A673 (cell line): Measurements from ENCODE around the gene NPPA. TPM values are rescaled to one million over a fixed set of nuclear protein-coding genes. Genes with fewer than 3 reads are reported as not detected.
"Not testable (repeated sequence)": the region's sequence is repeated elsewhere in the genome, so short reads cannot be mapped to it uniquely, and the experiment has no call there.

ENCODE experiments used
- Bru-seq: library from RNA; stranded (reverse); fragments of 400-500 nt; gene quantifications from one replicate; lab custom pipeline; 2021; lab: Mats Ljungman, UMichigan
- BruChase-seq, 2 experiments: library from RNA; stranded (reverse); fragments of 400-500 nt; gene quantifications; one replicate each; lab custom pipeline; 2021; lab: Mats Ljungman, UMichigan
- BruUV-seq: library from RNA; stranded (reverse); fragments of 400-500 nt; replicated peaks from 2 replicates; lab custom pipeline; 2021; lab: Mats Ljungman, UMichigan
- CTCF ChIA-PET: fragments of 300-600 bp; sonication (Branson Sonifier 250); formaldehyde crosslinking; loops from one replicate; lab custom pipeline; 2022; ENCODE audit warnings: antibody characterized with exemption; lab: Charles Lee
- POLR2A ChIA-PET: fragments of 300-600 bp; sonication (Branson Sonifier 250); formaldehyde crosslinking; loops from one replicate; lab custom pipeline; 2022; ENCODE audit warnings: antibody characterized with exemption; ENCODE audit not compliant: low non-redundant PET; lab: Charles Lee
- DNase-seq: peaks from one replicate; pipeline ENCODE4 v3.0.0-alpha.2; 2015; ENCODE audit warnings: low spot score
- H3K27ac ChIP-seq: fragments of 200-600 bp; sonication (generic); 2 replicates; pipeline ENCODE4 v1.5.1; 2016; ENCODE audit warnings: mixed run types, low read depth, mild to moderate bottlenecking, mixed read lengths, antibody characterized with exemption, low read length; ENCODE audit not compliant: poor library complexity, severe bottlenecking
- H3K27me3 ChIP-seq: fragments of 200-600 bp; sonication (generic); replicated peaks from 2 replicates; pipeline ENCODE4 v1.6.1; 2017; ENCODE audit warnings: mixed run types, low read depth, mild to moderate bottlenecking, mixed read lengths, antibody characterized with exemption, low read length; ENCODE audit not compliant: insufficient read depth, poor library complexity
- H3K36me3 ChIP-seq: fragments of 200-600 bp; sonication (generic); 2 replicates; pipeline ENCODE4 v1.6.1; 2016; ENCODE audit warnings: mixed run types, mild to moderate bottlenecking, mixed read lengths, antibody characterized with exemption, low read length; ENCODE audit not compliant: insufficient read depth, poor library complexity, severe bottlenecking
- H3K4me1 ChIP-seq: fragments of 200-600 bp; sonication (generic); 2 replicates; pipeline ENCODE4 v1.6.1; 2017; ENCODE audit warnings: mixed run types, mild to moderate bottlenecking, mixed read lengths, antibody characterized with exemption, low read length; ENCODE audit not compliant: insufficient read depth, poor library complexity, severe bottlenecking
- H3K4me3 ChIP-seq: fragments of 200-600 bp; sonication (generic); 2 replicates; pipeline ENCODE4 v1.5.1; 2016; ENCODE audit warnings: low read depth, mixed run types, mild to moderate bottlenecking, mixed read lengths, low read length; ENCODE audit not compliant: poor library complexity, severe bottlenecking
- H3K9me3 ChIP-seq: fragments of 200-600 bp; sonication (generic); 2 replicates; pipeline ENCODE4 v1.6.1; 2016; ENCODE audit warnings: mixed run types, low read depth, mild to moderate bottlenecking, mixed read lengths, antibody characterized with exemption, low read length; ENCODE audit not compliant: poor library complexity, severe bottlenecking
- EZH2 ChIP-seq: fragments of 200-600 bp; sonication (generic); IDR thresholded peaks from 2 replicates; pipeline ENCODE4 v1.6.1; 2017; ENCODE audit warnings: borderline replicate concordance, low read depth, mild to moderate bottlenecking, mixed read lengths, antibody characterized with exemption, low read length; ENCODE audit not compliant: poor library complexity, severe bottlenecking
- intact Hi-C: fragments of 100-400 bp; cut with micrococcal nuclease; formaldehyde crosslinking; loops from one replicate; pipeline ENCODE4 v1.10.0; 2022; ENCODE audit not compliant: unreplicated experiment
- long read RNA-seq: library from polyadenylated mRNA; stranded (forward); transcript quantifications from one replicate; pipeline ENCODE4 v2.0.0, GENCODE V29; 2022
- total RNA-seq: library from RNA; stranded (reverse); gene quantifications from 2 replicates; pipeline ENCODE4 v1.2.3, GENCODE V29; 2021
- TF ChIP-seq, protein P1 (sequence below): fragments of 300-800, 200-600 bp; sonication (generic); conservative IDR thresholded peaks from 2 replicates; pipeline ENCODE4 v1.5.1; 2017; ENCODE audit warnings: low read depth, mild to moderate bottlenecking, antibody characterized with exemption, low read length, moderate library complexity, mixed read lengths

NPPA gene
- total RNA-seq (not detected in 2 replicates), Bru-seq, nascent RNA (not detected), BruChase-seq, experiment 1, labeled RNA remaining after a 2-hour chase (not detected), BruChase-seq, experiment 2, labeled RNA remaining after a 6-hour chase (not detected)
- long read RNA-seq, result 0 reads

GRCh38 chr1:11847667-11848372, at the start of gene NPPA:
Gene NPPA (minus strand): TSS chr1:11847783. CDS start chr1:11847684, 99 bp downstream.
- intact Hi-C loops, result no loop called here
- ChIA-PET CTCF (interaction anchor here (0.6 kb wide), 1 partner anchor 26 kb away, joined by 7 read pairs; no protein-coding TSS in a partner anchor), POLR2A (no interaction called here)
- Histone ChIP-seq H3K4me1 (no peaks in the 10 kb centered on the region), H3K4me3 (no peak within 1 kb of the TSS), H3K27me3 (no peaks in the 10 kb centered on the region), H3K36me3 (peaks cover 23% of the 10 kb centered on the region), H3K27ac (no peak within 1 kb of the TSS), H3K9me3 (no peaks in the 10 kb centered on the region)
- TF ChIP-seq, protein P1, sequence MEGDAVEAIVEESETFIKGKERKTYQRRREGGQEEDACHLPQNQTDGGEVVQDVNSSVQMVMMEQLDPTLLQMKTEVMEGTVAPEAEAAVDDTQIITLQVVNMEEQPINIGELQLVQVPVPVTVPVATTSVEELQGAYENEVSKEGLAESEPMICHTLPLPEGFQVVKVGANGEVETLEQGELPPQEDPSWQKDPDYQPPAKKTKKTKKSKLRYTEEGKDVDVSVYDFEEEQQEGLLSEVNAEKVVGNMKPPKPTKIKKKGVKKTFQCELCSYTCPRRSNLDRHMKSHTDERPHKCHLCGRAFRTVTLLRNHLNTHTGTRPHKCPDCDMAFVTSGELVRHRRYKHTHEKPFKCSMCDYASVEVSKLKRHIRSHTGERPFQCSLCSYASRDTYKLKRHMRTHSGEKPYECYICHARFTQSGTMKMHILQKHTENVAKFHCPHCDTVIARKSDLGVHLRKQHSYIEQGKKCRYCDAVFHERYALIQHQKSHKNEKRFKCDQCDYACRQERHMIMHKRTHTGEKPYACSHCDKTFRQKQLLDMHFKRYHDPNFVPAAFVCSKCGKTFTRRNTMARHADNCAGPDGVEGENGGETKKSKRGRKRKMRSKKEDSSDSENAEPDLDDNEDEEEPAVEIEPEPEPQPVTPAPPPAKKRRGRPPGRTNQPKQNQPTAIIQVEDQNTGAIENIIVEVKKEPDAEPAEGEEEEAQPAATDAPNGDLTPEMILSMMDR, result no peak
- no peak for TF ChIP-seq EZH2
- no peak for DNase-seq
- no TSS peak for BruUV-seq

- POLR2A ChIA-PET, CTCF ChIA-PET, H3K4me1 ChIP-seq, H3K9me3 ChIP-seq, BruUV-seq, H3K4me3 ChIP-seq, H3K27ac ChIP-seq, DNase-seq, H3K36me3 ChIP-seq: not testable (repeated sequence)
- peaks cover 48% of the 10 kb centered on the region for H3K27me3 ChIP-seq
- intact Hi-C loops, result loop anchor here (5.0 kb wide), 1 partner anchor 37 kb away; the partner anchor contains the start of gene NPPB
Observed at GRCh38 chr1:11894501-11894900, 46.9 kb upstream of the NPPA start.

- DNase-seq, result peak; percentile 43
- no peaks in the 10 kb centered on the region for H3K4me1 ChIP-seq
- POLR2A ChIA-PET, result no interaction called here
- peaks cover 41% of the 10 kb centered on the region for H3K27me3 ChIP-seq
- intact Hi-C loops, result loop anchor here (1.0 to 5.0 kb wide), 2 partner anchors 37 to 56 kb away; partner anchors contain the start of gene NPPB
- TF ChIP-seq EZH2, result no peak
- TF ChIP-seq, protein P1, result peak; percentile 92
- CTCF ChIA-PET, result no interaction called here
- no peak overlapping the region for H3K4me3 ChIP-seq
- H3K36me3 ChIP-seq, result no peaks in the 10 kb centered on the region
- no peaks in the 10 kb centered on the region for H3K9me3 ChIP-seq
- no peak overlapping the region for H3K27ac ChIP-seq
- no TSS peak for BruUV-seq
Observed at GRCh38 chr1:11893907-11894251, 46.3 kb upstream of the NPPA start.
